GM23338 (cell line): Measurements from ENCODE around the gene PRSS48. TPM values are rescaled to one million over a fixed set of nuclear protein-coding genes. Genes with fewer than 3 reads are reported as not detected.
A peak's percentile ranks its signal among the peaks of the same experiment; 100 is the strongest.

Experiments used
- ATAC-seq: fragments of 200-7000 bp; cut with Tn5 transposase; 3 replicates; pipeline ENCODE4 v1.9.1; 2020
- DNase-seq: peaks from one replicate; pipeline ENCODE4 v3.0.0-alpha.2; 2015; ENCODE audit warnings: low spot score
- H2AFZ ChIP-seq: fragments of 200-600 bp; sonication (generic); 2 replicates; pipeline ENCODE4 v1.8.0; 2016; ENCODE audit warnings: antibody characterized with exemption, mild to moderate bottlenecking, moderate library complexity
- H3F3A ChIP-seq: fragments of 200-600 bp; sonication (generic); replicated peaks from 2 replicates; pipeline ENCODE4 v1.8.0; 2017; ENCODE audit warnings: antibody characterized with exemption, mixed run types, low read depth
- H3K27ac ChIP-seq: fragments of 200-600 bp; sonication (generic); 2 replicates; pipeline ENCODE4 v1.6.1; 2016; ENCODE audit warnings: low read depth
- H3K27me3 ChIP-seq: fragments of 200-600 bp; sonication (generic); 2 replicates; pipeline ENCODE4 v1.8.0; 2016; ENCODE audit warnings: mild to moderate bottlenecking, mixed run types, moderate library complexity; ENCODE audit not compliant: insufficient read depth
- H3K36me3 ChIP-seq: fragments of 200-600 bp; sonication (generic); 2 replicates; pipeline ENCODE4 v1.8.0; 2016; ENCODE audit warnings: mild to moderate bottlenecking; ENCODE audit not compliant: insufficient read depth
- H3K4me1 ChIP-seq: fragments of 200-600 bp; sonication (generic); 2 replicates; pipeline ENCODE4 v1.8.0; 2016; ENCODE audit warnings: mild to moderate bottlenecking, moderate library complexity; ENCODE audit not compliant: insufficient read depth
- H3K4me2 ChIP-seq: fragments of 200-600 bp; sonication (generic); 2 replicates; pipeline ENCODE4 v1.7.1; 2017; ENCODE audit warnings: mixed run types
- H3K4me3 ChIP-seq: fragments of 200-600 bp; sonication (generic); 2 replicates; pipeline ENCODE4 v1.6.1; 2016; ENCODE audit warnings: mixed run types
- H3K79me2 ChIP-seq: fragments of 200-600 bp; sonication (generic); replicated peaks from 2 replicates; pipeline ENCODE4 v1.8.0; 2017; ENCODE audit warnings: mild to moderate bottlenecking; ENCODE audit not compliant: insufficient read depth
- H3K9me2 ChIP-seq: fragments of 200-600 bp; sonication (generic); 2 replicates; pipeline ENCODE4 v1.8.0; 2017; ENCODE audit not compliant: insufficient read depth
- H4K20me1 ChIP-seq: fragments of 200-600 bp; sonication (generic); replicated peaks from 2 replicates; pipeline ENCODE4 v1.8.0; 2017; ENCODE audit warnings: mild to moderate bottlenecking; ENCODE audit not compliant: insufficient read depth
- H3K27ac Mint-ChIP-seq: 2 replicates; pipeline ENCODE4 v1.8.0; 2020; ENCODE audit warnings: inconsistent platforms, mild to moderate bottlenecking, moderate library complexity, mixed read lengths
- H3K27me3 Mint-ChIP-seq: 3 replicates; pipeline ENCODE4 v1.8.0; 2022; ENCODE audit warnings: low read depth, mild to moderate bottlenecking, moderate library complexity, mixed read lengths, inconsistent platforms; ENCODE audit not compliant: insufficient read depth, poor library complexity
- H3K36me3 Mint-ChIP-seq: 3 replicates; pipeline ENCODE4 v1.8.0; 2021; ENCODE audit warnings: low read depth, mild to moderate bottlenecking, inconsistent platforms, moderate library complexity, mixed read lengths
- H3K4me1 Mint-ChIP-seq: 3 replicates; pipeline ENCODE4 v1.8.0; 2020; ENCODE audit warnings: mild to moderate bottlenecking, inconsistent platforms, mixed read lengths
- H3K4me3 Mint-ChIP-seq: 3 replicates; pipeline ENCODE4 v1.8.0; 2021; ENCODE audit warnings: moderate library complexity, mild to moderate bottlenecking, inconsistent platforms, mixed read lengths
- H3K9me3 Mint-ChIP-seq: 3 replicates; pipeline ENCODE4 v1.8.0; 2020; ENCODE audit warnings: moderate library complexity, mild to moderate bottlenecking, inconsistent platforms, mixed read lengths
- CREB1 ChIP-seq: fragments of 250-450 bp; sonication (Bioruptor Pico); IDR thresholded peaks from 2 replicates; pipeline ENCODE4 v1.5.0; 2020; ENCODE audit warnings: low read depth, mild to moderate bottlenecking, moderate library complexity
- ETS1 ChIP-seq: IDR thresholded peaks from 2 replicates; pipeline ENCODE4 v1.6.1; 2016; ENCODE audit warnings: antibody characterized with exemption
- EZH2 ChIP-seq: fragments of 200-600 bp; sonication (generic); IDR thresholded peaks from one replicate; pipeline ENCODE4 v1.8.0; 2017; ENCODE audit warnings: antibody characterized with exemption, mild to moderate bottlenecking, low read depth; ENCODE audit not compliant: unreplicated experiment
- JUNB ChIP-seq: IDR thresholded peaks from one replicate; pipeline ENCODE4 v1.6.1; 2016; ENCODE audit warnings: antibody characterized with exemption; ENCODE audit not compliant: unreplicated experiment
- NANOG ChIP-seq: IDR thresholded peaks from 2 replicates; pipeline ENCODE4 v1.6.1; 2016; ENCODE audit warnings: antibody characterized with exemption, borderline replicate concordance
- POLR2AphosphoS5 ChIP-seq: IDR thresholded peaks from 2 replicates; pipeline ENCODE4 v1.6.1; 2016; ENCODE audit warnings: antibody characterized with exemption, low read depth
- REST ChIP-seq: IDR thresholded peaks from one replicate; pipeline ENCODE4 v1.6.1; 2018; ENCODE audit warnings: antibody characterized with exemption; ENCODE audit not compliant: unreplicated experiment
- STAT1 ChIP-seq: IDR thresholded peaks from one replicate; pipeline ENCODE4 v1.6.1; 2016; ENCODE audit warnings: antibody characterized with exemption; ENCODE audit not compliant: unreplicated experiment
- ZNF114 ChIP-seq: fragments of 250-450 bp; sonication (Bioruptor Pico); IDR thresholded peaks from 2 replicates; pipeline ENCODE4 v1.5.0; 2020; ENCODE audit warnings: mild to moderate bottlenecking, moderate library complexity
- ZNF331 ChIP-seq: fragments of 250-450 bp; sonication (Bioruptor Pico); IDR thresholded peaks from 2 replicates; pipeline ENCODE4 v1.5.0; 2020; ENCODE audit warnings: low read depth, mild to moderate bottlenecking, moderate library complexity
- polyA plus RNA-seq: library from polyadenylated mRNA; unstranded; fragments of >200 nt; fragmentation: Nextera tagmentation; extraction: Ambion mirVana; gene quantifications from 2 replicates; pipeline ENCODE4 v1.2.1, GENCODE V29; 2016
- total RNA-seq: library from RNA; depleted of rRNA; stranded (reverse); fragments of >200 nt; shearing (Covaris generic); gene quantifications from 2 replicates; pipeline ENCODE4 v1.2.3, GENCODE V29; 2014
- TF ChIP-seq, protein P1 (sequence below), 2 experiments: fragments of 200-600 bp in 1 of 2; sonication (generic) in 1 of 2; conservative IDR thresholded peaks; 2 replicates each; pipeline versions ENCODE4 v1.5.1 to v1.6.1; 2016 to 2017; ENCODE audit warnings: antibody characterized with exemption in 2 of 2, low read depth in 2 of 2, mild to moderate bottlenecking in 2 of 2, moderate library complexity in 1 of 2

The PRSS48 gene
- total and polyA plus RNA-seq, 2 experiments from 2014 or later, result 0.36 TPM; not detected in 1

- no peak overlapping the region for H3K4me3 Mint-ChIP-seq
- Histone ChIP-seq H2AFZ (no peak overlapping the region), H3K79me2 (peaks cover 56% of the 10 kb centered on the region), H3K4me1 (peaks cover 27% of the 10 kb centered on the region), H3K27me3 (no peaks in the 10 kb centered on the region), H3K9me2 (no peaks in the 10 kb centered on the region), H4K20me1 (peaks cover 5% of the 10 kb centered on the region; the same call in 1 of the 2 replicates), H3K27ac (no peak overlapping the region), H3F3A (no peaks in the 10 kb centered on the region), H3K4me2 (no peak overlapping the region), H3K4me3 (no peak overlapping the region), H3K36me3 (no peaks in the 10 kb centered on the region)
- peaks cover 8% of the 10 kb centered on the region; the same call in 2 of the 3 replicates for H3K9me3 Mint-ChIP-seq
- peaks cover 22% of the 10 kb centered on the region for H3K4me1 Mint-ChIP-seq
- no peak overlapping the region for H3K27ac Mint-ChIP-seq
- DNase-seq, result no peak
- peaks cover 3% of the 10 kb centered on the region for H3K27me3 Mint-ChIP-seq
- ATAC-seq, result no peak
- H3K36me3 Mint-ChIP-seq, result peaks cover 21% of the 10 kb centered on the region
- TF ChIP-seq REST (no peak), CREB1 (CRISPR knock-in tag) (no peak), NANOG (no peak), ZNF331 (CRISPR knock-in tag) (no peak), EZH2 (no peak)
These were observed 37.4 kb upstream of the PRSS48 start for GRCh38 chr4:151239608-151240007.

DNA sequence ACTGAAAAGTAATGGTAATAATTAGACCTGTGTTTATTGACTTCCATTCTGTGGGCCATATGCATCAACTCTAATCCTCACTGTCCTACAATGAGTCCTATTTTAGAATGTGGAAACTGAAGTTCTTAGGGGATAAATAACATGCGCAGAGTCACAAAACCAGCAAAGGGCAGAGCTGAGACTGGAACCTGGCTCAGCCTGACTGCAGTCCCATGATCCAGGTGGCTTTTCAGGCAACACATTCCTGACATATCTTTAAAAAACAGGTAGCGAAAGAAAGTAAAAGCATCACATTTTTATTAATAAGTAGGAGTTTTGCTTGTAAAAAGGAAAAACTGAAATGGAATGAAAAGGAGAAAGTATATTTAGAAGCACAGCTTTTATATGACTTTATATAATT lies 34.7 kb upstream of the PRSS48 start:
- H3K4me1 Mint-ChIP-seq, result peaks cover 34% of the 10 kb centered on the region
- Histone ChIP-seq H3K4me1 (peaks cover 34% of the 10 kb centered on the region), H3F3A (no peaks in the 10 kb centered on the region), H3K36me3 (no peaks in the 10 kb centered on the region), H3K27me3 (no peaks in the 10 kb centered on the region), H3K79me2 (peaks cover 60% of the 10 kb centered on the region), H3K4me2 (no peak overlapping the region; the same call in 1 of the 2 replicates), H2AFZ (no peak overlapping the region), H3K9me2 (no peaks in the 10 kb centered on the region), H3K27ac (no peak overlapping the region), H3K4me3 (no peak overlapping the region), H4K20me1 (peaks cover 7% of the 10 kb centered on the region; the same call in 1 of the 2 replicates)
- H3K27me3 Mint-ChIP-seq, result no peaks in the 10 kb centered on the region
- H3K36me3 Mint-ChIP-seq, result peaks cover 13% of the 10 kb centered on the region; the same call in 2 of the 3 replicates
- no peak overlapping the region for H3K4me3 Mint-ChIP-seq
- ATAC-seq, result peak; percentile 72
- DNase-seq, result peak; percentile 58
- no peaks in the 10 kb centered on the region for H3K9me3 Mint-ChIP-seq
- H3K27ac Mint-ChIP-seq, result peak overlapping the region; percentile 69; the same call in 1 of the 2 replicates
- TF ChIP-seq POLR2AphosphoS5 (no peak), EZH2 (no peak), ETS1 (no peak), STAT1 (no peak), REST (no peak), JUNB (no peak), CREB1 (CRISPR knock-in tag) (no peak), NANOG (no peak), ZNF114 (CRISPR knock-in tag) (no peak)
- TF ChIP-seq, protein P1, sequence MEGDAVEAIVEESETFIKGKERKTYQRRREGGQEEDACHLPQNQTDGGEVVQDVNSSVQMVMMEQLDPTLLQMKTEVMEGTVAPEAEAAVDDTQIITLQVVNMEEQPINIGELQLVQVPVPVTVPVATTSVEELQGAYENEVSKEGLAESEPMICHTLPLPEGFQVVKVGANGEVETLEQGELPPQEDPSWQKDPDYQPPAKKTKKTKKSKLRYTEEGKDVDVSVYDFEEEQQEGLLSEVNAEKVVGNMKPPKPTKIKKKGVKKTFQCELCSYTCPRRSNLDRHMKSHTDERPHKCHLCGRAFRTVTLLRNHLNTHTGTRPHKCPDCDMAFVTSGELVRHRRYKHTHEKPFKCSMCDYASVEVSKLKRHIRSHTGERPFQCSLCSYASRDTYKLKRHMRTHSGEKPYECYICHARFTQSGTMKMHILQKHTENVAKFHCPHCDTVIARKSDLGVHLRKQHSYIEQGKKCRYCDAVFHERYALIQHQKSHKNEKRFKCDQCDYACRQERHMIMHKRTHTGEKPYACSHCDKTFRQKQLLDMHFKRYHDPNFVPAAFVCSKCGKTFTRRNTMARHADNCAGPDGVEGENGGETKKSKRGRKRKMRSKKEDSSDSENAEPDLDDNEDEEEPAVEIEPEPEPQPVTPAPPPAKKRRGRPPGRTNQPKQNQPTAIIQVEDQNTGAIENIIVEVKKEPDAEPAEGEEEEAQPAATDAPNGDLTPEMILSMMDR (conservative IDR thresholded peaks at IDR 0.05; ENCODE audit: low read depth in 2 of 2), result no peak
